ENCODE results near the gene TGFBR3L. TPM values are rescaled to one million over a fixed set of nuclear protein-coding genes. Genes with fewer than 3 reads are reported as not detected.

The TGFBR3L gene
- total and polyA plus RNA-seq, 10 of the 15 experiments (the other 5 are each of a cell fraction or from before 2014, with no cell fraction given), result 0.20 to 0.23 TPM; not detected in 8

GRCh38 chr19:7920519-7921301, 6.1 kb downstream of the TGFBR3L start (continued):
- TF ChIP-seq RELB (IDR thresholded peaks at IDR 0.05; ENCODE audit: low read depth) (0 out of 2 replicates have a peak, but pooled peaks have one; percentile 14), EGR1 (IDR thresholded peaks at IDR 0.05; ENCODE audit: borderline replicate concordance in 1 of 2, low read depth in 2 of 2, low read length in 2 of 2) (peak in 1 of 2 experiments; percentile 99; a peak in 2 of 3 replicates), BHLHE40 (IDR thresholded peaks at IDR 0.05; ENCODE audit: borderline replicate concordance in 1 of 2, low read depth in 2 of 2, low read length in 1 of 2) (peak; percentile 6 to 10; a peak in 2 of 4 replicates), RUNX3 (IDR thresholded peaks at IDR 0.05; ENCODE audit: low read length) (0 out of 2 replicates have a peak, but pooled peaks have one; percentile 30), ZBTB33 (IDR thresholded peaks at IDR 0.05) (no peak), NFXL1 (IDR thresholded peaks at IDR 0.05; ENCODE audit: borderline replicate concordance) (no peak), ZNF207 (IDR thresholded peaks at IDR 0.05; ENCODE audit: borderline replicate concordance) (0 out of 2 replicates have a peak, but pooled peaks have one; percentile 38)

All from GM12878 (cell line).